GM19455 (cell line): ENCODE results near the gene RNF207.

Experiments
- ATAC-seq: cut with Tn5 transposase; IDR thresholded peaks from one replicate; pipeline ENCODE4 v1.9.1; 2021; ENCODE audit not compliant: unreplicated experiment

RNF207 gene

GRCh38 chr1:6266641-6267040 lies 60.7 kb downstream of the RNF207 start:
- no peak for ATAC-seq

GRCh38 chr1:6267686-6268322 lies 61.9 kb downstream of the RNF207 start:
- no peak for ATAC-seq

- no peak for ATAC-seq
Observed at GRCh38 chr1:6268415-6268814, 62.5 kb downstream of the RNF207 start.

GRCh38 chr1:6269296-6269695 lies 63.4 kb downstream of the RNF207 start:
- ATAC-seq: no peak

GRCh38 chr1:6269720-6270400 lies 63.9 kb downstream of the RNF207 start:
- no peak for ATAC-seq

GRCh38 chr1:6270401-6270800 lies 64.5 kb downstream of the RNF207 start:
- no peak for ATAC-seq
